Subcutaneous adipose tissue (tissue), 4 donors: ENCODE measurements around the gene SHROOM4. TPM values are rescaled to one million over a fixed set of nuclear protein-coding genes. Genes with fewer than 3 reads are reported as not detected.

ENCODE experiments used
- total RNA-seq, 4 donors: library from RNA; depleted of rRNA; stranded (reverse); fragments of >200 nt; gene quantifications; one replicate each; pipeline ENCODE4 v1.1.0, GENCODE V29; 2016
- TF ChIP-seq, protein P1 (sequence below): fragments of 450-650 bp; IDR thresholded peaks from one replicate; pipeline ENCODE4 v1.5.1; 2016; ENCODE audit warnings: low read depth, mild to moderate bottlenecking, control low read depth, antibody characterized with exemption, moderate library complexity

Gene SHROOM4
- total RNA-seq, 4 donors from 2014 or later: 9.7 to 32.8 (median 15.3) TPM

GRCh38 chrX:50648156-50648555, 165.8 kb downstream of the SHROOM4 start:
- TF ChIP-seq, protein P1, sequence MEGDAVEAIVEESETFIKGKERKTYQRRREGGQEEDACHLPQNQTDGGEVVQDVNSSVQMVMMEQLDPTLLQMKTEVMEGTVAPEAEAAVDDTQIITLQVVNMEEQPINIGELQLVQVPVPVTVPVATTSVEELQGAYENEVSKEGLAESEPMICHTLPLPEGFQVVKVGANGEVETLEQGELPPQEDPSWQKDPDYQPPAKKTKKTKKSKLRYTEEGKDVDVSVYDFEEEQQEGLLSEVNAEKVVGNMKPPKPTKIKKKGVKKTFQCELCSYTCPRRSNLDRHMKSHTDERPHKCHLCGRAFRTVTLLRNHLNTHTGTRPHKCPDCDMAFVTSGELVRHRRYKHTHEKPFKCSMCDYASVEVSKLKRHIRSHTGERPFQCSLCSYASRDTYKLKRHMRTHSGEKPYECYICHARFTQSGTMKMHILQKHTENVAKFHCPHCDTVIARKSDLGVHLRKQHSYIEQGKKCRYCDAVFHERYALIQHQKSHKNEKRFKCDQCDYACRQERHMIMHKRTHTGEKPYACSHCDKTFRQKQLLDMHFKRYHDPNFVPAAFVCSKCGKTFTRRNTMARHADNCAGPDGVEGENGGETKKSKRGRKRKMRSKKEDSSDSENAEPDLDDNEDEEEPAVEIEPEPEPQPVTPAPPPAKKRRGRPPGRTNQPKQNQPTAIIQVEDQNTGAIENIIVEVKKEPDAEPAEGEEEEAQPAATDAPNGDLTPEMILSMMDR: no peak

- TF ChIP-seq, protein P1: no peak
Observed at GRCh38 chrX:50644496-50644895, 169.5 kb downstream of the SHROOM4 start.

- TF ChIP-seq, protein P1: no peak
Observed at GRCh38 chrX:50643525-50644137, 170.4 kb downstream of the SHROOM4 start.

DNA sequence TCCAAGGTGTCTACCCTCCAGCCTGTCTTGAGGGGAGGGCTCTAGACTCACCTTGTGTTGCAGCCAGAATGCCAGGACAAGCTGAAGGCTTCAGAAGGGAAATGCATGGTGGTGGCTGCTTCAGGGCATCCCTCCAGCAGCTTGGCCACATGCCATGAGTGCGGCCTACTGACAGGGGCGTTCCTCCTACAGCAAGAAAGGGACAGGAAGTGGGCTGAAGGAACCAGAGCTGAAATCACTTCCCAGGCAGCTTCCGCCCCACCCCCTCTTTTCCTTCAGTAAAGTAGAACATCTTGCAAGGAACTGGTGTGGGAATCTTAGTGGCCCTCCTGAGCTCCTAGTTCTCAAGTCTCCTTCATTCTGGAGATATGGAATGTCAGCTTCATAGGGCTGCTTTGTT, 175.9 kb downstream of the SHROOM4 start:
- TF ChIP-seq, protein P1: no peak

DNA sequence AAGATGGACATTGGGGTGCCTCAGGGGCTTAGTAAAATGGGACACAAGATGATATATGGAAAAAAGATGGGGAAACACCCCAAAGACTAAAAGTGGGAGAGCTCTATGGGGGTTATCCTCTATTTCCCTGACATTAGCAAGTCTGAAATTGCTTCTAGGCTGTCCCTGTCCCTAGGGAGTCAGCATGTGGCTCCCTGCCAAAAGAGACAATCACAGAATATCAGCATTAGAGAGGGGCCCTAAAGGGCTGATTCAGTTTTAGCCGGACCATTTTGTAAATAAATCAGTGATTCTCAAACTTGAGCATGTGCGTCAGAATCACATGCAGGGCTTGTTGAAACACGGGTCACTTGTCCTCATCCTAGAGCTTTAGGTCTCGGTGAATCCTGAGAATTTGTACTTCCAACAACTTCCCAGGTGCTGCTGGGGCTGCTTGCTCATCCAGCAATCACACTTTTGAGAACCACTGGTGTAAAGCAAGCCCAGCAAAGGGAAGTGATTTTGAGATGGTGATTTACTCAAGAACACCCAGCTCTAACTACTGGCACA, 178.1 kb downstream of the SHROOM4 start:
- TF ChIP-seq, protein P1: no peak

GRCh38 chrX:50635162-50635561, 178.8 kb downstream of the SHROOM4 start:
- TF ChIP-seq, protein P1: no peak

- TF ChIP-seq, protein P1: no peak
Observed at GRCh38 chrX:50629774-50630173, 184.2 kb downstream of the SHROOM4 start.
